DOHH2 (cell line): Measurements from ENCODE around the gene GPN2.

Experiments used
- H3F3A ChIP-seq: fragments of 200-600 bp; sonication (generic), shearing (Covaris generic); 2 replicates; pipeline ENCODE4 v1.6.0; 2016; ENCODE audit warnings: antibody characterized with exemption, mild to moderate bottlenecking; ENCODE audit not compliant: control insufficient read depth, insufficient read depth
- H3K27ac ChIP-seq: fragments of 200-600 bp; sonication (generic); 2 replicates; pipeline ENCODE4 v1.5.1; 2014; ENCODE audit warnings: low read depth, mild to moderate bottlenecking, low read length, moderate library complexity
- H3K27me3 ChIP-seq: fragments of 200-600 bp; sonication (generic); 2 replicates; pipeline ENCODE4 v1.6.1; 2014; ENCODE audit warnings: mild to moderate bottlenecking, low read length, mixed read lengths; ENCODE audit not compliant: control insufficient read depth
- H3K36me3 ChIP-seq: fragments of 200-600 bp; sonication (generic); 2 replicates; pipeline ENCODE4 v1.6.1; 2014; ENCODE audit warnings: mild to moderate bottlenecking, low read length, moderate library complexity, mixed read lengths; ENCODE audit not compliant: control insufficient read depth
- H3K4me1 ChIP-seq: fragments of 200-600 bp; sonication (generic); 2 replicates; pipeline ENCODE4 v1.6.1; 2014; ENCODE audit warnings: mild to moderate bottlenecking, low read length, mixed read lengths; ENCODE audit not compliant: control insufficient read depth
- H3K4me2 ChIP-seq: fragments of 200-600 bp; sonication (generic); 2 replicates; pipeline ENCODE4 v1.6.0; 2014; ENCODE audit warnings: mild to moderate bottlenecking, low read length, moderate library complexity
- H3K4me3 ChIP-seq: fragments of 200-600 bp; sonication (generic); 2 replicates; pipeline ENCODE4 v1.5.1; 2014; ENCODE audit warnings: mild to moderate bottlenecking, low read length, mixed read lengths
- H3K79me2 ChIP-seq: fragments of 200-600 bp; sonication (generic); 2 replicates; pipeline ENCODE4 v1.6.1; 2014; ENCODE audit warnings: mild to moderate bottlenecking, low read length, mixed read lengths; ENCODE audit not compliant: control insufficient read depth
- H3K9me2 ChIP-seq: fragments of 200-600 bp; sonication (generic); replicated peaks from 2 replicates; pipeline ENCODE4 v1.6.1; 2014; ENCODE audit warnings: mild to moderate bottlenecking, low read length, mixed read lengths; ENCODE audit not compliant: control insufficient read depth
- H3K9me3 ChIP-seq: fragments of 200-600 bp; sonication (generic); 2 replicates; pipeline ENCODE4 v1.6.1; 2014; ENCODE audit warnings: antibody characterized with exemption, low read length, mixed read lengths; ENCODE audit not compliant: control insufficient read depth, insufficient read depth
- H4K20me1 ChIP-seq: fragments of 200-600 bp; sonication (generic); 2 replicates; pipeline ENCODE4 v1.6.0; 2014; ENCODE audit warnings: low read depth, mild to moderate bottlenecking, antibody characterized with exemption, low read length, moderate library complexity; ENCODE audit not compliant: control insufficient read depth, insufficient read depth
- EZH2phosphoT487 ChIP-seq: fragments of 200-600 bp; sonication (generic); IDR thresholded peaks from 2 replicates; pipeline ENCODE4 v1.6.1; 2017; ENCODE audit warnings: borderline replicate concordance, mild to moderate bottlenecking, antibody characterized with exemption, low read length, moderate library complexity, mixed read lengths
- TF ChIP-seq, protein P1 (sequence below): fragments of 200-600 bp; sonication (generic); IDR thresholded peaks from one replicate; pipeline ENCODE4 v1.5.1; 2014; ENCODE audit warnings: antibody characterized with exemption, mild to moderate bottlenecking, low read depth, low read length; ENCODE audit not compliant: poor library complexity, severe bottlenecking

GPN2 gene

DNA sequence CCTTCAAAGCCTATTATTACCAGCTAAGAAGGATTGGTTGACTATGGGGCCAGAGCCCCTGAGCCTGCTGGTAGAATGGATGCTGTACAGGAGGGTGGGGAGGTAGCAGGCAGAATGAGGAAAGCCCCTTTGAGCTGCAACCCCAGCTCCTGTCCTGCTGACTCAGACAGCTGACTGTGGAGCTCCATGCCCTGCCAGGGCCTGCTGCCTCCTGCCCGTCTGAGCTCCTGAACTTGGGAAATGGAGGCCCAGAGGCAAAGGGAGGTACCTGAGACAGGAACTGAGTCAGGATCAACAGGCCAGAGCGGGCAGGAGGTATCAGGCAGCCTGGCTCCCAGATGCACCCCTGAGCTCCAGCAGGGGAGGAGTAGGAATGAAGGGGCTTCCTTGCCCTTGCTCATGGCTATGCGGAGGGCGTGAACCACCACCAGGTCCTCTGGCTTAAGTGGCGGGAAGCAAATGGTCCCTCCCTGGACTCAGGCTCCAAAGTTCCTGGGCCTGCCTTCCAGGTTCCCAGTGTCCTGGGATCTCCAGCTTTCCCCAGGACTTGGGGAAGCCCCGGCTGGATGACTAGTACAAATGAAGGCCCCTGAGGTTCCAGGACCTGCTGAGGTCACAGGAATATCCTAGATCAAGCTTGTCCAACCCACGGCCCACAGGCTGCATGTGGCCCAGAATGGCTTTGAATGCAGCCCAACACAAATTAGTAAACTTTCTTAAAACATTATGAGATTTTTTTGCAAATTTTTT lies 31.0 kb downstream of the GPN2 start:
- Histone ChIP-seq H3K4me1 (peaks cover 20% of the 10 kb centered on the region), H3K9me2 (no peaks in the 10 kb centered on the region), H3K79me2 (peaks cover 2% of the 10 kb centered on the region; the same call in 1 of the 2 replicates), H3K9me3 (no peaks in the 10 kb centered on the region), H3K27ac (no peak overlapping the region), H3K4me3 (no peak overlapping the region), H4K20me1 (no peaks in the 10 kb centered on the region), H3K27me3 (no peaks in the 10 kb centered on the region), H3K4me2 (no peak overlapping the region), H3K36me3 (peaks cover under 1% of the 10 kb centered on the region; the same call in 1 of the 2 replicates), H3F3A (peaks cover 5% of the 10 kb centered on the region; the same call in 1 of the 2 replicates)
- TF ChIP-seq, protein P1, sequence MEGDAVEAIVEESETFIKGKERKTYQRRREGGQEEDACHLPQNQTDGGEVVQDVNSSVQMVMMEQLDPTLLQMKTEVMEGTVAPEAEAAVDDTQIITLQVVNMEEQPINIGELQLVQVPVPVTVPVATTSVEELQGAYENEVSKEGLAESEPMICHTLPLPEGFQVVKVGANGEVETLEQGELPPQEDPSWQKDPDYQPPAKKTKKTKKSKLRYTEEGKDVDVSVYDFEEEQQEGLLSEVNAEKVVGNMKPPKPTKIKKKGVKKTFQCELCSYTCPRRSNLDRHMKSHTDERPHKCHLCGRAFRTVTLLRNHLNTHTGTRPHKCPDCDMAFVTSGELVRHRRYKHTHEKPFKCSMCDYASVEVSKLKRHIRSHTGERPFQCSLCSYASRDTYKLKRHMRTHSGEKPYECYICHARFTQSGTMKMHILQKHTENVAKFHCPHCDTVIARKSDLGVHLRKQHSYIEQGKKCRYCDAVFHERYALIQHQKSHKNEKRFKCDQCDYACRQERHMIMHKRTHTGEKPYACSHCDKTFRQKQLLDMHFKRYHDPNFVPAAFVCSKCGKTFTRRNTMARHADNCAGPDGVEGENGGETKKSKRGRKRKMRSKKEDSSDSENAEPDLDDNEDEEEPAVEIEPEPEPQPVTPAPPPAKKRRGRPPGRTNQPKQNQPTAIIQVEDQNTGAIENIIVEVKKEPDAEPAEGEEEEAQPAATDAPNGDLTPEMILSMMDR, result no peak
- no peak for TF ChIP-seq EZH2phosphoT487

DNA sequence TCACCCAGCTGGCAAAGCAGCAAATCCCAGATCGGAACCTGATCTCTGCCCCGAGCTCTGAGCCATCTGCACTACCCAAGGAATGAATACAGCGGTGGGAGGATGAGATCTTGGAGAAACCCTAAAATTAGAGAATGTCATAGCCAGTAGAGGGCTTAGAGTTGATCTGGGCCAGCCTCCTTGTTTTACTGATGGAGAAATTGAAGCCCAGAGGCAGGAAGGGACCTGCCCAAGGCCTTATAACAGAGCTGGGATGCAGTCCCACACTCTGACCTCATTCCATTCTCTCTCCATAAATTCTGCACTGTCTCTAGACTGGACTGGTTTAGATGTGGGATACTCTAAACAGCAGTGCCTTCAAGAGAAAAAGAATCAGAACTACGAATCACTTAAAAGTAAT lies 31.9 kb downstream of the GPN2 start:
- H4K20me1 ChIP-seq, result no peaks in the 10 kb centered on the region
- H3K36me3 ChIP-seq, result peaks cover 10% of the 10 kb centered on the region
- H3F3A ChIP-seq, result peaks cover 5% of the 10 kb centered on the region; the same call in 1 of the 2 replicates
- no peak overlapping the region for H3K27ac ChIP-seq
- H3K4me3 ChIP-seq, result no peak overlapping the region
- no peaks in the 10 kb centered on the region for H3K9me3 ChIP-seq
- no peaks in the 10 kb centered on the region for H3K79me2 ChIP-seq
- H3K4me2 ChIP-seq, result no peak overlapping the region
- no peaks in the 10 kb centered on the region for H3K27me3 ChIP-seq
- H3K9me2 ChIP-seq, result no peaks in the 10 kb centered on the region
- H3K4me1 ChIP-seq, result peaks cover 11% of the 10 kb centered on the region
- TF ChIP-seq, protein P1, result no peak
- no peak for TF ChIP-seq EZH2phosphoT487

DNA sequence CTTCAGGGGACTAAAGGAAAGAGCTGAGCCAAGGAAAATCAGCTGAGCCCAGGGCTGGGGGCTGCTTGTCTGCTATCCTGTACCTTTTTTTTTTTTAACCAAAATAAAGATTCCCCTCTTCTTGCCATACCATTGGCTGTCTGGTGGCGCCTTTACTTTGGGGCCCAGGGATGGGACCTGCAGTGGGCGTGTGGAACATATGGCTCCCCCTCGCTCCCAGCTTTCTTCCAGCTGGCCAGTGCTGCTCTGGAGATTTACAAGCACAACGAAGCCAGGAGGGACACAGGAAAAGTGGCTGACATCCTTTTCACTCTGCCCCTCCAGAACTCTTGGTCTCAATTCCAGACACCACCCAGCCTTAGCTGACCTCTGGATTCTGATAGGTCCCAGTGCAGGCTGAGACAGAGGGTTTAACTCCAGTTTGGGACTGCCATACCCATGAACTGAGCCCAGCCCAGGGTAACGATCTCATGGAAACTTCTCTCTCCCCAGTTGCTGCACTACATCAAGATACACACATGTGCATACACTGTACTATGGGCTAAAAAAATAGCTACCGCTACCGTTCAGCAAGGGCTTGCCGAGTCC lies 32.5 kb downstream of the GPN2 start:
- Histone ChIP-seq H3K27ac (no peak overlapping the region), H3F3A (peaks cover 5% of the 10 kb centered on the region; the same call in 1 of the 2 replicates), H3K36me3 (peaks cover 16% of the 10 kb centered on the region), H3K27me3 (no peaks in the 10 kb centered on the region), H3K79me2 (no peaks in the 10 kb centered on the region), H3K4me2 (no peak overlapping the region), H3K9me2 (no peaks in the 10 kb centered on the region), H4K20me1 (no peaks in the 10 kb centered on the region), H3K9me3 (no peaks in the 10 kb centered on the region), H3K4me1 (peaks cover 5% of the 10 kb centered on the region), H3K4me3 (no peak overlapping the region)
- TF ChIP-seq, protein P1, result no peak
- no peak for TF ChIP-seq EZH2phosphoT487
